NB4 (cell line): ENCODE data around the gene SFTPB.

Experiments
- CTCF ChIP-seq: IDR thresholded peaks from one replicate; pipeline ENCODE4 v1.5.1; 2012; ENCODE audit warnings: low read depth, low read length
- POLR2A ChIP-seq: IDR thresholded peaks from 2 replicates; pipeline ENCODE4 v1.6.1; 2011; ENCODE audit warnings: mild to moderate bottlenecking; ENCODE audit not compliant: insufficient read length; ENCODE audit errors: extremely low read depth

GRCh38 chr2:85712849-85713612 is 45.0 kb upstream of the SFTPB start:
- TF ChIP-seq CTCF (no peak), POLR2A (no peak)
